SHP77 treated with DMSO at 0.1 percent for 48 hours (cell line): ENCODE results near the gene SNTA1.
A peak's percentile ranks its signal among the peaks of the same experiment; 100 is the strongest.
"Not testable (repeated sequence)": the region's sequence is repeated elsewhere in the genome, so short reads cannot be mapped to it uniquely, and the experiment has no call there.

ENCODE experiments used
- DNase-seq: peaks from one replicate; lab custom pipeline; 2025; lab: John Stamatoyannopoulos, UW

The SNTA1 gene

GRCh38 chr20:33465481-33466302 lies 22.1 kb upstream of the SNTA1 start:
- no peak for DNase-seq

- DNase-seq = not testable (repeated sequence)
Observed at GRCh38 chr20:33464759-33465158, 21.2 kb upstream of the SNTA1 start.

GRCh38 chr20:33463332-33464101 lies 20.0 kb upstream of the SNTA1 start:
- no peak for DNase-seq

GRCh38 chr20:33460711-33461110 lies 17.1 kb upstream of the SNTA1 start:
- DNase-seq = no peak

- no peak for DNase-seq
Observed at GRCh38 chr20:33459599-33459998, 16.0 kb upstream of the SNTA1 start.

GRCh38 chr20:33456916-33457642 lies 13.5 kb upstream of the SNTA1 start:
- peak; percentile 40 for DNase-seq

- no peak for DNase-seq
Observed at GRCh38 chr20:33450867-33451266, 7.3 kb upstream of the SNTA1 start.

- no peak for DNase-seq
Observed at GRCh38 chr20:33445881-33446625, 2.5 kb upstream of the SNTA1 start.

GRCh38 chr20:33444797-33445560 lies 1.4 kb upstream of the SNTA1 start:
- peak; percentile 17 for DNase-seq

- no peak for DNase-seq
Observed at GRCh38 chr20:33443006-33443511, 504 bp downstream of the SNTA1 start.

- DNase-seq = no peak
Observed at GRCh38 chr20:33442136-33443005, 1.2 kb downstream of the SNTA1 start.

GRCh38 chr20:33441142-33441955 lies 2.2 kb downstream of the SNTA1 start:
- no peak for DNase-seq

GRCh38 chr20:33440562-33440961 lies 3.0 kb downstream of the SNTA1 start:
- DNase-seq = not testable (repeated sequence)

- no peak for DNase-seq
Observed at GRCh38 chr20:33438481-33438880, 5.1 kb downstream of the SNTA1 start.

GRCh38 chr20:33437141-33437911 lies 6.2 kb downstream of the SNTA1 start:
- no peak for DNase-seq

- no peak for DNase-seq
Observed at GRCh38 chr20:33434434-33434833, 9.1 kb downstream of the SNTA1 start.

- DNase-seq = no peak
Observed at GRCh38 chr20:33433465-33434234, 9.9 kb downstream of the SNTA1 start.
